Neural progenitor cell (in vitro differentiated cells): ENCODE data around the gene WDTC1. TPM values are rescaled to one million over a fixed set of nuclear protein-coding genes. Genes with fewer than 3 reads are reported as not detected.

Experiments used
- DNase-seq: peaks from one replicate; pipeline ENCODE4 v3.0.0-alpha.2; 2016; ENCODE audit warnings: low spot score
- H2AFZ ChIP-seq: fragments of 200-600 bp; sonication (generic); replicated peaks from 2 replicates; pipeline ENCODE4 v1.6.1; 2016; ENCODE audit warnings: antibody characterized with exemption
- H3F3A ChIP-seq: fragments of 200-600 bp; sonication (generic); 2 replicates; pipeline ENCODE4 v1.6.1; 2016; ENCODE audit warnings: antibody characterized with exemption, low read depth
- H3K27ac ChIP-seq: fragments of 200-600 bp; sonication (generic); 2 replicates; pipeline ENCODE4 v1.5.1; 2016; ENCODE audit warnings: mild to moderate bottlenecking
- H3K27me3 ChIP-seq: fragments of 200-600 bp; sonication (generic); 2 replicates; pipeline ENCODE4 v1.6.1; 2016; ENCODE audit warnings: mild to moderate bottlenecking, moderate library complexity
- H3K36me3 ChIP-seq: fragments of 200-600 bp; sonication (generic); 2 replicates; pipeline ENCODE4 v1.5.1; 2016
- H3K4me1 ChIP-seq: fragments of 200-600 bp; sonication (generic); 2 replicates; pipeline ENCODE4 v1.6.1; 2016; ENCODE audit warnings: mixed run types
- H3K4me2 ChIP-seq: fragments of 200-600 bp; sonication (generic); 2 replicates; pipeline ENCODE4 v1.6.1; 2016
- H3K4me3 ChIP-seq: fragments of 200-600 bp; sonication (generic); 2 replicates; pipeline ENCODE4 v1.5.1; 2016
- H3K79me2 ChIP-seq: fragments of 200-600 bp; sonication (generic); 2 replicates; pipeline ENCODE4 v1.6.1; 2016; ENCODE audit warnings: low read depth
- H3K9ac ChIP-seq: fragments of 200-600 bp; sonication (generic); 2 replicates; pipeline ENCODE4 v1.6.1; 2016
- H3K9me3 ChIP-seq: fragments of 200-600 bp; sonication (generic); 2 replicates; pipeline ENCODE4 v1.5.1; 2016; ENCODE audit warnings: low read depth
- H4K20me1 ChIP-seq: fragments of 200-600 bp; sonication (generic); 2 replicates; pipeline ENCODE4 v1.6.1; 2016; ENCODE audit warnings: low read depth
- H3K27ac Mint-ChIP-seq: 3 replicates; pipeline ENCODE4 v1.8.0; 2021; ENCODE audit warnings: mixed read lengths
- H3K27me3 Mint-ChIP-seq: 2 replicates; pipeline ENCODE4 v1.8.0; 2022; ENCODE audit warnings: low read depth, mild to moderate bottlenecking, inconsistent platforms, moderate library complexity, mixed read lengths; ENCODE audit not compliant: insufficient read depth
- H3K36me3 Mint-ChIP-seq: 3 replicates; pipeline ENCODE4 v1.8.0; 2021; ENCODE audit warnings: mixed read lengths
- H3K4me1 Mint-ChIP-seq: 3 replicates; pipeline ENCODE4 v1.8.0; 2021; ENCODE audit warnings: mixed read lengths
- H3K4me3 Mint-ChIP-seq: 3 replicates; pipeline ENCODE4 v1.8.0; 2021; ENCODE audit warnings: mild to moderate bottlenecking, moderate library complexity, mixed read lengths
- H3K9me3 Mint-ChIP-seq: 3 replicates; pipeline ENCODE4 v1.8.0; 2020; ENCODE audit warnings: mixed read lengths
- CTCF ChIP-seq: fragments of 200-600 bp; sonication (generic); IDR thresholded peaks from 2 replicates; pipeline ENCODE4 v1.5.1; 2017; ENCODE audit warnings: antibody characterized with exemption, mild to moderate bottlenecking
- EZH2 ChIP-seq: fragments of 200-600 bp; sonication (generic); IDR thresholded peaks from 2 replicates; pipeline ENCODE4 v1.6.1; 2017; ENCODE audit warnings: antibody characterized with exemption, mild to moderate bottlenecking, moderate library complexity
- EZH2phosphoT487 ChIP-seq: fragments of 200-600 bp; sonication (generic); IDR thresholded peaks from 2 replicates; pipeline ENCODE4 v1.6.1; 2017; ENCODE audit warnings: antibody characterized with exemption
- total RNA-seq: library from RNA; depleted of rRNA; stranded (reverse); fragments of >200 nt; gene quantifications from 2 replicates; pipeline ENCODE4 v1.2.3, GENCODE V29; 2015; ENCODE audit warnings: low replicate concordance

WDTC1 gene
- total RNA-seq, 1 donor from 2014 or later: 17.8 TPM

- peaks cover 25% of the 10 kb centered on the region for H3K4me1 Mint-ChIP-seq
Observed at GRCh38 chr1:27353629-27354028, 119.2 kb downstream of the WDTC1 start.

GRCh38 chr1:27355683-27356082, 121.3 kb downstream of the WDTC1 start:
- Histone ChIP-seq H3K9ac (no peak overlapping the region), H3K4me1 (peaks cover 16% of the 10 kb centered on the region), H3K4me2 (no peak overlapping the region), H3K4me3 (no peak overlapping the region), H3F3A (peaks cover 15% of the 10 kb centered on the region), H3K36me3 (no peaks in the 10 kb centered on the region), H3K79me2 (no peaks in the 10 kb centered on the region), H3K27me3 (peaks cover 34% of the 10 kb centered on the region), H2AFZ (no peak overlapping the region), H3K27ac (no peak overlapping the region), H3K9me3 (no peaks in the 10 kb centered on the region), H4K20me1 (peaks cover 17% of the 10 kb centered on the region)
- Mint-ChIP-seq H3K4me3 (peak overlapping the region; percentile 30), H3K4me1 (peaks cover 28% of the 10 kb centered on the region), H3K27ac (no peak overlapping the region), H3K36me3 (peaks cover 8% of the 10 kb centered on the region), H3K27me3 (peaks cover 31% of the 10 kb centered on the region), H3K9me3 (no peaks in the 10 kb centered on the region)
- DNase-seq: no peak
- TF ChIP-seq CTCF (no peak), EZH2 (no peak), EZH2phosphoT487 (no peak)

More at GRCh38 chr1:27353629-27354028, 119.2 kb downstream of the WDTC1 start:
- Histone ChIP-seq H3K27me3 (peaks cover 26% of the 10 kb centered on the region), H3F3A (peaks cover 26% of the 10 kb centered on the region), H3K4me3 (no peak overlapping the region), H3K9me3 (no peaks in the 10 kb centered on the region), H2AFZ (no peak overlapping the region), H4K20me1 (peaks cover 10% of the 10 kb centered on the region), H3K4me2 (no peak overlapping the region), H3K4me1 (peaks cover 14% of the 10 kb centered on the region), H3K9ac (no peak overlapping the region), H3K27ac (no peak overlapping the region), H3K79me2 (no peaks in the 10 kb centered on the region), H3K36me3 (no peaks in the 10 kb centered on the region)
- H3K9me3 Mint-ChIP-seq: no peaks in the 10 kb centered on the region
- peaks cover 1% of the 10 kb centered on the region for H3K36me3 Mint-ChIP-seq
- H3K27ac Mint-ChIP-seq: no peak overlapping the region
- TF ChIP-seq EZH2: no peak
- TF ChIP-seq EZH2phosphoT487: no peak
- no peak for TF ChIP-seq CTCF
- DNase-seq: no peak
- no peak overlapping the region for H3K4me3 Mint-ChIP-seq
- peaks cover 24% of the 10 kb centered on the region for H3K27me3 Mint-ChIP-seq

GRCh38 chr1:27356277-27356618, 121.8 kb downstream of the WDTC1 start:
- H3K79me2 ChIP-seq: no peaks in the 10 kb centered on the region
- H3K9me3 ChIP-seq: no peaks in the 10 kb centered on the region
- no peak for DNase-seq
- peaks cover 25% of the 10 kb centered on the region for H3K4me1 Mint-ChIP-seq
- peaks cover 38% of the 10 kb centered on the region for H3K27me3 ChIP-seq
- H3K4me1 ChIP-seq: peaks cover 19% of the 10 kb centered on the region
- peaks cover 17% of the 10 kb centered on the region for H4K20me1 ChIP-seq
- peaks cover 27% of the 10 kb centered on the region for H3K27me3 Mint-ChIP-seq
- H3K27ac ChIP-seq: no peak overlapping the region
- H2AFZ ChIP-seq: no peak overlapping the region
- no peak overlapping the region for H3K4me3 Mint-ChIP-seq
- no peaks in the 10 kb centered on the region for H3K36me3 ChIP-seq
- peaks cover 9% of the 10 kb centered on the region for H3F3A ChIP-seq
- no peak overlapping the region for H3K4me3 ChIP-seq
- peaks cover 8% of the 10 kb centered on the region for H3K36me3 Mint-ChIP-seq
- TF ChIP-seq CTCF (no peak), EZH2phosphoT487 (no peak), EZH2 (no peak)
- no peak overlapping the region for H3K27ac Mint-ChIP-seq
- H3K4me2 ChIP-seq: no peak overlapping the region
- H3K9me3 Mint-ChIP-seq: no peaks in the 10 kb centered on the region
- H3K9ac ChIP-seq: no peak overlapping the region
